H1 (cell line): ENCODE data around the gene DPYSL4. TPM values are rescaled to one million over a fixed set of nuclear protein-coding genes. Genes with fewer than 3 reads are reported as not detected.

Source experiments
- CHD2 ChIP-seq: IDR thresholded peaks from 2 replicates; pipeline ENCODE4 v1.6.1; 2012; ENCODE audit warnings: low read length, improper control_type of control experiment
- polyA plus RNA-seq, 7 experiments: library from polyadenylated mRNA; depleted of rRNA in 3 of 7; stranded (reverse) in 5 of 7; unstranded in 2 of 7; fragments of >200 nt in 5 of 7; fragments of 200-250 nt in 2 of 7; gene quantifications; 1 replicate in 5 of 7; 2 replicates in 1 of 7; 4 replicates in 1 of 7; pipeline versions ENCODE4 v1.2.1 to v1.2.3, GENCODE V29; 2011 to 2013; ENCODE audit warnings: missing spikeins in 2 of 7, mixed read lengths in 2 of 7
- total RNA-seq: library from RNA; stranded (reverse); fragmentation: NEBNext Ultra II Directional; extraction: Animal tissue kit (Norgen Biotek cat#: 25700); gene quantifications from 2 replicates; pipeline ENCODE4 v1.2.1, GENCODE V29; 2021

The DPYSL4 gene
- total and polyA plus RNA-seq, 2 of the 8 experiments (the other 6 are each of a cell fraction or from before 2014, with no cell fraction given), result 12.9 to 15.2 TPM

DNA sequence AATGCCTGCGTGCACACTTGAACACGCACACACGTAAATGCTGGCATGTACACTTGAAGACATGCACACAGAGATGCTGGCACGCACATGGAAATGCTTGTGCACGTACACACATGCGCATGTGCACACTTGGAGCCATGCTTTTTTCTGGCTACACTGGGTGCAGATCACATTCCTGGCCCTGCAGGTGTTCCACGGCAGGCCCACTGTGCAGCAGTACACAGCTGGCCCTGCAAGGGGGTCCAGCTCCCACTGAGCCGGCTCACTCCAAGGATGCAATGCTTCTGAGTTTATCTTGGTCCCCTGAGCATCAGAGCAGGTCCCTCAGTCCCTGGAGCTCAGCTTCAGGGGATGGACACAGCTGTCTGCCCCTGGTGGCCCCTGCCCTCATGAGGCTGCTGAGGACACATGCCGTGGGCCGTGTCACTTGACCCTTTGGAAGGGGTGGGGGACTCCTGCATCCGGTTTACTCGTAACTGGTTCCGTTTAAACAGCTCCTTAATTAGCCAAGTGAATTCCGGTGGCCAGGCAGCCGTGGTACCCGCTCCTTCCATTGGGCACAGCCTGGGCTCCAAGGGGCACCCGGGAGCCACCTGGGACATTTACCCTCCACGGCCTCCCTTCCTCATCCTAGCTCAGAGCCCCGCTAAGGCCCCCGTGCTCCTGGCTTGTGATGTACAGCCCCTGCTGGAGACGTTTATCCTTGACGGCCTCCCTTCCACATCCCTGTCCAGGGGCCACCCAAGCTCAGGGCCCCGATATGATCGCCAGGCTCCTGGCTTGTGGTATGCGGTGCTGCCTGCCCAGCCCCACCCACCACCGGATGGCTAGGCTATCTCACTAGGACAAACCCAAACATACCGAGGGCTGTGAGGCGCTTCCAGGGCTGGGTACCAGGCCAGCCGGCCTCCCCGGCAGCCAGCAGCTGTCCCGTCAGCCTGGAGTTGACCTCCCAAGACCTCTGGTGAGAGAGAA, 39.5 kb upstream of the DPYSL4 start (continued):
- TF ChIP-seq CHD2, result no peak
